NCI-H1092 treated with DMSO at 0.1 percent for 48 hours (cell line): Measurements from ENCODE around the gene CCL4L2.
"Not testable (repeated sequence)": the region's sequence is repeated elsewhere in the genome, so short reads cannot be mapped to it uniquely, and the experiment has no call there.

ENCODE experiments used
- DNase-seq: peaks from one replicate; lab custom pipeline; 2025; lab: John Stamatoyannopoulos, UW

The CCL4L2 gene

DNA sequence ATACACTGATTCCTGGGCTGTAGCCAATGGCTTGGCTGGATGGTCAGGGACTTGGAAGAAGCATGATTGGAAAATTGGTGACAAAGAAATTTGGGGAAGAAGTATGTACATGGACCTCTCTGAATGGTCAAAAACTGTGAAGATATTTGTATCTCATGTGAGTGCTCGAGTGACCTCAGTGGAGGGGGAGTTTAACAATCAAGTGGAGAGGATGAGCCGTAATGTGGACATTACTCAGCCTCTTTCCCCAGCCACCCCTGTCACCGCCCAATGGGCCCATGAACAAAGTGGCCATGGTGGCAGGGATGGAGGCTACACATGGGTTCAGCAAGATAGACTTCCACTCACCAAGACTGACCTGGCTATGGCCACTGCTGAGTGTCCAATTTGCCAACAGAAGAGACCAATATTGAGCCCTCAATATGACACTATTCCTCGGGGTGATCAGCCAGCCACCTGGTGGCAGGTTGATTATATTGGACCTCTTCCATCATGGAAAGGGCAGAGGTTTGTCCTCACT is 10.8 kb downstream of the CCL4L2 start:
- not testable (repeated sequence) for DNase-seq

DNA sequence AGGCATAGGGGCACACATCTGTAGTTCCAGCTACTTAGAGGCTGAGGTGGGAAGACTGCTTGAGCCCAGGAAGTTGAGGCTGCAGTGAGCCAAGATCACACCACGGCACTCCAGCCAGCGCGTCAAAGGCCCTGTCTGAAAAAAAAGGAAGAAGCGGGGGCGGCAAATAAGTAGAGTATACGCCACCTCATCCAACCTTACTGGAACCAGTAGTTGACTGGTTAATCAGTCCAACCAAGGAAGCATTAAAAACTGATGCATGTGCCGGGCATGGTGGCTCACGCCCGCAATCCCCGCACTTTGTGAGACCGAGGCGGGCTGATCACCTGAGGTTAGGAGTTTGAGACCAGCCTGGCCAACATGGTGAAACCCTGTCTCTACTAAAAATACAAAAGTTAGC is 12.1 kb downstream of the CCL4L2 start:
- not testable (repeated sequence) for DNase-seq

DNA sequence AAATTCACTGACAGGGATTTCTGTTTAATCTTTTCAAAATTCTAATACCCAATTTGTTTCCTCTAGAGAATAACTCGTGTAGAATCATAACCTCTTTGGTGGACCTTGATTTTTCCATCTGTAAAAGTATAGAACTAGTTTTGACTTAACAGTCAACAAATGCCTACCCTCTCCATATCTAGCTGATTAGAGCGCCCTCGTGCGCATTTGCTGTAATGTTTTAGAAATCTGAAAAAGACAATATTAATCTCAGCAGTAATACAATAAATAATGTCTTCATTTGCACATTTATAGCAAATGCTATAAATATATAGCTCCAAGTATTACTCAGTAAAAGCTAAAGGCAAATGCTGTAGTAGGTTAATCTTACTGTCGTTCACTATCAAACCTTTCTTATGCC is 18.8 kb downstream of the CCL4L2 start:
- DNase-seq: not testable (repeated sequence)

DNA sequence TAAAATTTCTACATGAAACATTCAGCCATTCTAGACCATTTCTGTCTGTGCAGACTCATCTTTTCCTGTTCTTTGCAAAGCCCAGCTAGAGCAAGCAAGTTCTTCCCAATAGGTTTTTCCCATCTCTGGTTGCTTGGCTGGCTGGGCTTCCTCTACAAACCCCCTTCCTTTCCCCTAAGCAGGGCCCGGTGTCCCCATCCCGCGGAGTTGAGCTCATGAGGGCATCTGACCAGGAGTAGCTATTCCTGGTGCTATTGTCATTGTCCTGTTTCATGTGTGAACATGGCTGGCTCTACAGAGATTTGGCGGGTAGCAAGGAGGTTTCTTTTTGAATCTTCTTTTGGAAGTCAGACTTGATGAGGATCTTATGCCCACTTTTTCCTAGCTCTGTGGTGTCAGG is 31.2 kb downstream of the CCL4L2 start:
- not testable (repeated sequence) for DNase-seq
